Activated naive CD8-positive, alpha-beta T cell treated with anti-CD3 and anti-CD28 coated beads, Interleukin-2, amount 10 ng/mL, durations not matched to agents 7 days and 5 days (primary cell): ENCODE data around the gene LRRC61. TPM values are rescaled to one million over a fixed set of nuclear protein-coding genes. Genes with fewer than 3 reads are reported as not detected.
"Not testable (repeated sequence)": the region's sequence is repeated elsewhere in the genome, so short reads cannot be mapped to it uniquely, and the experiment has no call there.

ENCODE experiments used
- ATAC-seq: fragments of 150-1000 bp; cut with Tn5 transposase; one replicate; pipeline ENCODE4 v1.10.0; 2021; ENCODE audit warnings: low read depth, moderate library complexity
- POLR2A ChIA-PET: fragments of 350-600 bp; sonication (Branson Sonifier 250); formaldehyde crosslinking; loops from one replicate; lab custom pipeline; 2021; ENCODE audit warnings: antibody characterized with exemption; lab: Charles Lee
- DNase-seq: peaks from one replicate; pipeline ENCODE4 v3.0.0; 2021
- H3K27ac Mint-ChIP-seq: one replicate; pipeline ENCODE4 v1.8.0; 2022; ENCODE audit warnings: mild to moderate bottlenecking, mixed read lengths
- H3K27me3 Mint-ChIP-seq: one replicate; pipeline ENCODE4 v1.8.0; 2022; ENCODE audit warnings: mild to moderate bottlenecking, moderate library complexity, mixed read lengths
- H3K36me3 Mint-ChIP-seq: one replicate; pipeline ENCODE4 v1.8.0; 2021; ENCODE audit warnings: mild to moderate bottlenecking, mixed read lengths
- H3K4me1 Mint-ChIP-seq: one replicate; pipeline ENCODE4 v1.8.0; 2021; ENCODE audit warnings: mixed read lengths
- H3K4me3 Mint-ChIP-seq: one replicate; pipeline ENCODE4 v1.8.0; 2022; ENCODE audit warnings: mild to moderate bottlenecking, moderate library complexity, mixed read lengths
- H3K9me3 Mint-ChIP-seq: one replicate; pipeline ENCODE4 v1.8.0; 2021; ENCODE audit warnings: mixed read lengths
- total RNA-seq, 2 experiments: library from RNA; stranded (reverse); gene quantifications; one replicate each; pipeline ENCODE4 v1.2.3, GENCODE V29; 2021

The LRRC61 gene
- total RNA-seq, 2 experiments from 2014 or later: 16.6 to 17.2 TPM

GRCh38 chr7:150296802-150297201 is 26.4 kb upstream of the LRRC61 start:
- DNase-seq, H3K36me3 Mint-ChIP-seq, H3K9me3 Mint-ChIP-seq, H3K27me3 Mint-ChIP-seq, H3K27ac Mint-ChIP-seq, POLR2A ChIA-PET, ATAC-seq, H3K4me3 Mint-ChIP-seq, H3K4me1 Mint-ChIP-seq: not testable (repeated sequence)

- H3K9me3 Mint-ChIP-seq, H3K4me3 Mint-ChIP-seq, POLR2A ChIA-PET, DNase-seq, H3K36me3 Mint-ChIP-seq, H3K4me1 Mint-ChIP-seq, ATAC-seq, H3K27me3 Mint-ChIP-seq, H3K27ac Mint-ChIP-seq: not testable (repeated sequence)
Measured at GRCh38 chr7:150297978-150298377, 25.2 kb upstream of the LRRC61 start.

- POLR2A ChIA-PET, H3K4me3 Mint-ChIP-seq, H3K36me3 Mint-ChIP-seq, H3K27me3 Mint-ChIP-seq, DNase-seq, H3K4me1 Mint-ChIP-seq, ATAC-seq, H3K9me3 Mint-ChIP-seq, H3K27ac Mint-ChIP-seq: not testable (repeated sequence)
Measured at GRCh38 chr7:150302908-150303310, 20.2 kb upstream of the LRRC61 start.

DNA sequence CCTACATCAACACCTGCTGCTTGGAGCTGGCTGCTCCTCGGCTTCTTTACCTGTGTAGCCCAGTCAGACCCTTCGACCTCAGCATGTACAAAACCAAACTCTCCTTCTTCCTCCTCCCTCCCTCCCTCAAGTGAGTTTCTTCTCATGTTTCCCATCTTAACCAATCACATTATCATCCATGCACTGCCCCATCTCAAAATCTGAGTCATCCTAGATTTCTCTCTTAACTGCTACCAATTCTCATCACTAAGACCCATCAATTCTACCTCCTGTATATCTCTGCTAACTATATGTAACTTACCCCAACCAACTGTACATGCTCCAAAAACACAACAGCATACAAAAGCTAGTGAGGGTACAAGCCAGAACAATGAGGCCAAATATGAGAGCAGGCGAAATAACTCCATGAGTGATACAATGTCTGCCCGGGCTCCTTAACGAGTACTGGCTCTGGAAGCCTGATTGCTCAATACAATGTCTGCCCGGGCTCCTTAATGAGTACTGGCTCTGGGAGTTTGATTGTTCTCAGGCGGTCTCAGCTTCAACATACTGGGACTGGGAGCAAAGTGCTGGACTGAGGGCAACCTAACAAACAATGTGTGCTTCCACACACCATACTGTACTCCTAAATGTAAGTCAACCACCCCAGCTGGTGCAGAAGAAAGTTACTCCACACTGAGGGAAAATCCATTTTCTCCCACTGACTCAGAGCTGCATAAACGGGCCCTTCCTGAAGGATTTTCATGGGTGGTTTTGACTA is 18.5 kb upstream of the LRRC61 start:
- H3K9me3 Mint-ChIP-seq, ATAC-seq, H3K27me3 Mint-ChIP-seq, H3K4me1 Mint-ChIP-seq, DNase-seq, H3K36me3 Mint-ChIP-seq, POLR2A ChIA-PET, H3K27ac Mint-ChIP-seq, H3K4me3 Mint-ChIP-seq: not testable (repeated sequence)

DNA sequence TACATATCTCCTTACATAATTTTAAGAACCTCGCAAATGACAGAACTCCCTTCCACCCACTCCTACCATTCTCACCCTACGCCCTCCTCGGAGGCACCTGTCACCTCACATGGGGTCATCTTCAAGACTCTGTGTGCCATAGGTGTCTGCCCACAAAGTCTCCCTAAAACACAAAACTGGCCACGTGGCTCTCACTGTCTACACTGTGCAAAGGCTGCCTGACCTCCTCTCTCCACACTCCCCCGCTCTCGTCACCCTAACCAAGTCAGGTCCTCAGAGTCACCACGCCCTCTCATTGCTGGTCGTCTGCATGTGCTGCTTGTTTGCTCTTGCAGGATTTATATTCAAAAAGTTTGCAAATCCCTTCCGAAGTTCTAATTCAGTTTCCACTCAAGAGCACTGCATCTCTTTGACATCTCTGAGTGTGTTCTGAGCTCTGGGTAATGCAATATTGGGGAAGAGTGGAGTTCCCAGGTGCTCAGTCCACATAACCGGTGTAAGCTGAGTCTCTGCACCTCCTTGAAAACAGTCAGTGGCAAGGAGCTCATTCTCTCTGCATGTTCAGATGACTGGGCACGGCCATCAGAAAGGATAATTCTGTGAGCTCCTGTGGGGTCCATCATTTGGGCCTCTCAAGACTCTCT is 17.8 kb upstream of the LRRC61 start:
- H3K27ac Mint-ChIP-seq, H3K4me3 Mint-ChIP-seq, H3K36me3 Mint-ChIP-seq: not testable (repeated sequence)

GRCh38 chr7:150305903-150306284 is 17.3 kb upstream of the LRRC61 start:
- DNase-seq, POLR2A ChIA-PET, H3K27me3 Mint-ChIP-seq, H3K36me3 Mint-ChIP-seq, H3K9me3 Mint-ChIP-seq, H3K27ac Mint-ChIP-seq, ATAC-seq, H3K4me1 Mint-ChIP-seq, H3K4me3 Mint-ChIP-seq: not testable (repeated sequence)

More for the DNA sequence above, 17.8 kb upstream of the LRRC61 start:
- H3K4me1 Mint-ChIP-seq, ATAC-seq, H3K27me3 Mint-ChIP-seq, POLR2A ChIA-PET, H3K9me3 Mint-ChIP-seq, DNase-seq: not testable (repeated sequence)

GRCh38 chr7:150306377-150306776 is 16.8 kb upstream of the LRRC61 start:
- H3K27ac Mint-ChIP-seq, H3K4me3 Mint-ChIP-seq, H3K9me3 Mint-ChIP-seq, ATAC-seq, POLR2A ChIA-PET, H3K36me3 Mint-ChIP-seq, H3K27me3 Mint-ChIP-seq, H3K4me1 Mint-ChIP-seq, DNase-seq: not testable (repeated sequence)

GRCh38 chr7:150307129-150307528 is 16.0 kb upstream of the LRRC61 start:
- DNase-seq (no peak), ATAC-seq (no peak)
- Mint-ChIP-seq H3K36me3 (no peaks in the 10 kb centered on the region), H3K27me3 (no peaks in the 10 kb centered on the region), H3K4me3 (no peak overlapping the region), H3K27ac (no peak overlapping the region), H3K9me3 (no peaks in the 10 kb centered on the region), H3K4me1 (no peaks in the 10 kb centered on the region)
- POLR2A ChIA-PET: no interaction called here

DNA sequence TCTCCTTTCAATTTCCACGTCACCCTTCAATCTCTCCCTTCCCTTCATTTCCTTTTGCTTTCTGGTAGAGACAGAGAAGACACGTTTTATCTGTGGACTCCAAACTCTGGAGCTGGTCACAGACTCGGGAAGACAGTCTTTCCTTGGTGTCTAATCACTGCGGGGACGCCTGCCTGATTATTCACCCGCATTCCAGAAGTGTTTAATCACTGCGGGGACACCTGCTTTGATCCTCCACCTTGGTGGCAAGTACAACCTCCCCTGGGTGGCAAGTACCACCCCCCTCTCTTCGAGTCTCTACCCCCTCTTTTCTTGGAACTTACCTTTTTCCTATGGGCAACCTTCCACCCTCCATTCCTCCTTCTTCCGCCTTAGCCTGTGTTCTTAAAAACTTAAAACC is 15.3 kb upstream of the LRRC61 start:
- H3K9me3 Mint-ChIP-seq: no peaks in the 10 kb centered on the region
- DNase-seq: no peak
- no peaks in the 10 kb centered on the region for H3K4me1 Mint-ChIP-seq
- no peak overlapping the region for H3K27ac Mint-ChIP-seq
- no peaks in the 10 kb centered on the region for H3K36me3 Mint-ChIP-seq
- no peak for ATAC-seq
- POLR2A ChIA-PET: no interaction called here
- H3K4me3 Mint-ChIP-seq: no peak overlapping the region
- H3K27me3 Mint-ChIP-seq: no peaks in the 10 kb centered on the region

GRCh38 chr7:150308575-150308974 is 14.6 kb upstream of the LRRC61 start:
- H3K4me3 Mint-ChIP-seq: no peak overlapping the region
- POLR2A ChIA-PET: no interaction called here
- H3K9me3 Mint-ChIP-seq: no peaks in the 10 kb centered on the region
- no peak overlapping the region for H3K27ac Mint-ChIP-seq
- no peaks in the 10 kb centered on the region for H3K27me3 Mint-ChIP-seq
- H3K36me3 Mint-ChIP-seq: no peaks in the 10 kb centered on the region
- DNase-seq: no peak
- ATAC-seq: no peak
- no peaks in the 10 kb centered on the region for H3K4me1 Mint-ChIP-seq

DNA sequence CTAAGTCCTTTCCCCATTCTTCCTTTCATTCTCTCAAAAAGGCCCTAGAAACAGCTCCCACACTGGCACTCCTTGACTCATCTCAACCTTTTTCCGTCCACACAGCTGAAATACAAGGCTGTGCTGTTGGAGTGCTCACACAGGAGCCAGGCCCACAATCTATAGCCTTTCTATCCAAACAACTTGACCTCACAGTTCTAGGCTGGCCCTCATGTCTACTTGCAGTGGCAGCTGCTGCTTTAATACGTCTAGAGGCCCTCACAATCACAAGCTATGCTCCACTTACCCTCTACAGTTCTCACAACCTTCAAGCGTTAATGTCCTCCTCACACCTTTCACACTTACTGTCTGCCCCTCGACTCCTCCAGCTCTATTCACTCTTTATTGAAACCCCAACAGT is 12.0 kb upstream of the LRRC61 start:
- H3K36me3 Mint-ChIP-seq: peaks cover 1% of the 10 kb centered on the region
- POLR2A ChIA-PET: no interaction called here
- DNase-seq (no peak), ATAC-seq (no peak)
- H3K4me3 Mint-ChIP-seq: no peak overlapping the region
- H3K27ac Mint-ChIP-seq: no peak overlapping the region
- no peaks in the 10 kb centered on the region for H3K27me3 Mint-ChIP-seq
- H3K4me1 Mint-ChIP-seq: no peaks in the 10 kb centered on the region
- H3K9me3 Mint-ChIP-seq: no peaks in the 10 kb centered on the region

DNA sequence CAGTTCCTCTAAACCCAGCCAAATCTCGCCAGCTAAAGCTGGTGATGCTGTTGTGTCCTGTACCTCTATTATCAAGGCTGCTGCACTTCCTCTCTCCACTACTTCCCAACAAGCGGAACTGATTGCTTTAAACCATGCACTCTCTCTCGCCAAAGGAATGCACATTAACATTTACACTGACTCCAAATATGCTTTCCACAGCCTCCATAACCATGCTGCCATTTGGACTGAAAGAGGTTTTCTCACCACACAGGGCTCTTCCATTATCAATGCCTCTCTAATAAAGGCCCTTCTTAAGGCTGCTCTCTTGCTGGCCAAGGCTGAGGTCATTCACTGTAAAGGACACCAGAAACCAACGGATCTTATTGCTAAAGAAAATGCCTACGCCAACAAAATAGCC is 11.4 kb upstream of the LRRC61 start:
- Mint-ChIP-seq H3K4me1 (no peaks in the 10 kb centered on the region), H3K27me3 (no peaks in the 10 kb centered on the region), H3K4me3 (no peak overlapping the region), H3K27ac (no peak overlapping the region), H3K36me3 (peaks cover 1% of the 10 kb centered on the region), H3K9me3 (no peaks in the 10 kb centered on the region)
- no peak for DNase-seq
- no peak for ATAC-seq
- POLR2A ChIA-PET: no interaction called here

DNA sequence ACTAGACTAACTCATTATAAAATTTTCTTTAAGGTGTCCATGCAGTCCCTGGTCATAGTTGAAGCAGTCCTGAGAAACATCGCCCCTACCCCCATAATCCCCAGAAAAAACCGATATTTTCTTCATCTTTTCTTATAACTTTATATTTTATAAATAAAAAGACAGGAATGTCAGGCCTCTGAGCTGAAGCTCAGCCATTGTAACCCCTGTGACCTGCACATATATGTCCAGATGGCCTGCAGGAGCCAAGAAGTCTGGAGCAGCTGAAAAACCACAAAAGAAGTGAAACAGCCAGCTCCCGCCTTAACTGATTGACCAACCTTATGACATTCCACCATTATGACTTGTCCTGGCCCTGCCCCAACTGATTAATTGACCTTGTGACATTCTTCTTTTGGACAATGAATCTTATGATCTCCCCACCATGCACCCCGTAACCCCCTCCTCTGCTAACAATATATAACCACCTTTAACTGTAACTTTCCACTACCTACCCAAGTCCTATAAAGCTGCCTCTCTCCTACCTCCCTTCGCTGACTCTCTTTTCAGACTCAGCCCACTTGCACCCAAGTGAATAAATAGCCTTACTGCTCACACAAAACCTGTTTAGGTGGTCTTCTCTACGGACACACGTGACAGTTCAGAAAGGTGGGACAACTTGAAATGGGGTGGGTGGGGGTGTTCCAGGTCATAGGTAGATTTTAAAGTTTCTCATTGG is 10.3 kb upstream of the LRRC61 start:
- not testable (repeated sequence) for ATAC-seq, H3K4me3 Mint-ChIP-seq, H3K27ac Mint-ChIP-seq, H3K36me3 Mint-ChIP-seq, H3K9me3 Mint-ChIP-seq, H3K4me1 Mint-ChIP-seq, H3K27me3 Mint-ChIP-seq, DNase-seq
- POLR2A ChIA-PET: interaction anchor here (2.5 kb wide), 1 partner anchor 10 kb away, joined by 10 read pairs; the partner anchor contains the start of genes ACTR3C and LRRC61
